NCI-H2196 treated with DMSO at 0.1 percent for 48 hours (cell line): ENCODE data around the gene DNAJB12.
"Not testable (repeated sequence)": the region's sequence is repeated elsewhere in the genome, so short reads cannot be mapped to it uniquely, and the experiment has no call there.

Source experiments
- DNase-seq: peaks from one replicate; lab custom pipeline; 2025; ENCODE audit not compliant: unreplicated experiment; lab: John Stamatoyannopoulos, UW

Gene DNAJB12

GRCh38 chr10:72354356-72355213 lies at the start of gene DNAJB12:
Gene DNAJB12 (minus strand): TSS chr10:72354919. CDS start chr10:72354897, 22 bp downstream.
- DNase-seq, result peak; percentile 70

GRCh38 chr10:72395581-72395980 lies 40.9 kb upstream of the DNAJB12 start:
- DNase-seq, result not testable (repeated sequence)

GRCh38 chr10:72392571-72392970 lies 37.9 kb upstream of the DNAJB12 start:
- no peak for DNase-seq

GRCh38 chr10:72390764-72391163 lies 36.0 kb upstream of the DNAJB12 start:
- DNase-seq, result no peak

- no peak for DNase-seq
Observed at GRCh38 chr10:72389716-72390115, 35.0 kb upstream of the DNAJB12 start.

- no peak for DNase-seq
Observed at GRCh38 chr10:72389014-72389413, 34.3 kb upstream of the DNAJB12 start.

- DNase-seq, result no peak
Observed at GRCh38 chr10:72388062-72388461, 33.3 kb upstream of the DNAJB12 start.

GRCh38 chr10:72386916-72387586 lies 32.3 kb upstream of the DNAJB12 start:
- no peak for DNase-seq

- no peak for DNase-seq
Observed at GRCh38 chr10:72385724-72386123, 31.0 kb upstream of the DNAJB12 start.

GRCh38 chr10:72384982-72385381 lies 30.3 kb upstream of the DNAJB12 start:
- DNase-seq, result not testable (repeated sequence)

- DNase-seq, result no peak
Observed at GRCh38 chr10:72379776-72380175, 25.1 kb upstream of the DNAJB12 start.

GRCh38 chr10:72379062-72379461 lies 24.3 kb upstream of the DNAJB12 start:
- DNase-seq, result no peak

- DNase-seq, result no peak
Observed at GRCh38 chr10:72375585-72375984, 20.9 kb upstream of the DNAJB12 start.

- no peak for DNase-seq
Observed at GRCh38 chr10:72375173-72375572, 20.5 kb upstream of the DNAJB12 start.

GRCh38 chr10:72370201-72370722 lies 15.5 kb upstream of the DNAJB12 start:
- no peak for DNase-seq

GRCh38 chr10:72367301-72367960 lies 12.7 kb upstream of the DNAJB12 start:
- DNase-seq, result no peak

GRCh38 chr10:72365106-72365895 lies 10.6 kb upstream of the DNAJB12 start:
- DNase-seq, result no peak

GRCh38 chr10:72364239-72364777 lies 9.6 kb upstream of the DNAJB12 start:
- peak; percentile 29 for DNase-seq

GRCh38 chr10:72356987-72357386 lies 2.3 kb upstream of the DNAJB12 start:
- no peak for DNase-seq

GRCh38 chr10:72356115-72356514 lies 1.4 kb upstream of the DNAJB12 start:
- no peak for DNase-seq

- DNase-seq, result no peak
Observed at GRCh38 chr10:72355214-72355555, 466 bp upstream of the DNAJB12 start.
